ENCODE results near the gene EIF3K.
A peak's percentile ranks its signal among the peaks of the same experiment; 100 is the strongest.
"Not testable (repeated sequence)": the region's sequence is repeated elsewhere in the genome, so short reads cannot be mapped to it uniquely, and the experiment has no call there.

EIF3K gene, protein sequence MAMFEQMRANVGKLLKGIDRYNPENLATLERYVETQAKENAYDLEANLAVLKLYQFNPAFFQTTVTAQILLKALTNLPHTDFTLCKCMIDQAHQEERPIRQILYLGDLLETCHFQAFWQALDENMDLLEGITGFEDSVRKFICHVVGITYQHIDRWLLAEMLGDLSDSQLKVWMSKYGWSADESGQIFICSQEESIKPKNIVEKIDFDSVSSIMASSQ

DNA sequence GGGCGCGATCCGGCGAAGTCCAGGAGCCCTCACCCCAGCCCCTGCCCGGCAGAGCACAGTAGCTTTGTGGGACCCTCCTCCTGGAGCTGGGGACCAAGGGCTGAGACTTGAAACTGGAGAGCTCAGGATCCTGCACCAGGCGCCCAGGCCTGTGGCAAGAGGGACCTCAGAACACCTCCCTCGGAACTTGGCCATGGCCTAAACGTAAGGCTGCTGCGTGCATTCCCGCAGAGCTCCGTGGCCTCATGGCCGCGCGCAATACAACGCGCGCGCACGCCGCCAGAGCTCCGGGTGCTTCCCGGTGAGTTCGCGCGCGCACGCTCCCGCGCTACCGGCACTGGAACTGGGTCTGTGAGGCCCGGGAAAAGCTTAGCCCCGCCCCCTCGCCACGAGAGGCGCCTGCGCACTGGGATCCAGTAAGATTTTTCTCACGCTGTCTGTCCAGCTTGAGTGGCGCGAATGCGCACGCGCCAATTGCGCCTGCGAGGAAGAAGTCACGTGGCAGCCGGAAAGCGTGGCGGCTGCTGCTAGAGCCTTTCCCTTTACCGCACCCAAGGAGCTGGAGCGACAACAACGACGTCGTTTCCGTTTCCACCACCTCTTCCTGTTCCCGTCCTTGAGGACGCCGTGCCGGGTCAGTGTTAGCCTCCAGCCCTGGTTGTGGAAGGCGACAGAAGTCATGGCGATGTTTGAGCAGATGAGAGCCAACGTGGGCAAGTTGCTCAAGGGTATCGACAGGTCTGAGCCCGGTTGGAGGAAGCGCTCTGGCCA is at the start of gene EIF3K:
Gene EIF3K, plus strand, starts transcription at position 599 of the 771 bp plus-strand sequence. Its CDS starts 81 bp downstream, at position 680.
- H3K4me3 ChIP-seq (ENCODE audit: low read length) = peak within 1 kb of the TSS; percentile 93
- no peak for TF ChIP-seq ZNF274 (IDR thresholded peaks at IDR 0.05; ENCODE audit: low read depth, low read length)

DNA sequence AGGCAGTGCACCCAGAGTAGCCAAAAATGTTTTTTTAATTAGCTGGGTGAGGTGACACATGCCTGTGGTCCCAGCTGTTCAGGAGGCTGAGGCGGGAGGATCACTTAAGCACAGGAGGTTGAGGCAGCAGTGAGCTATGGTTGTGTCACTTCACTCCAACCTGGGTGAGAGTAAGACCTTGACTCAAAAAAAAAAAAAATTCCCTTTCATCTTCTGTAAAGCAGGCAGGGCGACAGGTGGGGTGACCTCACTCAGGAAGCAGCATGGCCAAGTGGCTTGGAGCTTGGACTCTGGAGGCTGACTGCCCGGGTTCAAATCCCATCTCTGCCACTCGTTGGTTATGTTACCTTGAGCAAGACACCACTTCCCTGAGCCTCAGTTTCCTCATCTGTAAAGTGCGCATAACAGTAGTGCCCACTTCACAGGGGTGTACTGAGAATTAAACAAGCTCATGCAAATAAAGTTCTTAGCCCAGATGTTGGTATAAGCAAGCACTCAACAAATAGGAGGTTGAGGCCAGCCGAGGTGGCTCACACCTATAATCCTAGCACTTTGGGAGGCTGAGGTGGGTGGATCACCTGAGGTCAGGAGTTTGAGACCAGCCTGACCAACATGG is 49.5 kb upstream of the EIF3K start:
- no peak overlapping the region for H3K4me3 ChIP-seq (ENCODE audit: low read length)
- TF ChIP-seq ZNF274 (IDR thresholded peaks at IDR 0.05; ENCODE audit: low read depth, low read length) = no peak

DNA sequence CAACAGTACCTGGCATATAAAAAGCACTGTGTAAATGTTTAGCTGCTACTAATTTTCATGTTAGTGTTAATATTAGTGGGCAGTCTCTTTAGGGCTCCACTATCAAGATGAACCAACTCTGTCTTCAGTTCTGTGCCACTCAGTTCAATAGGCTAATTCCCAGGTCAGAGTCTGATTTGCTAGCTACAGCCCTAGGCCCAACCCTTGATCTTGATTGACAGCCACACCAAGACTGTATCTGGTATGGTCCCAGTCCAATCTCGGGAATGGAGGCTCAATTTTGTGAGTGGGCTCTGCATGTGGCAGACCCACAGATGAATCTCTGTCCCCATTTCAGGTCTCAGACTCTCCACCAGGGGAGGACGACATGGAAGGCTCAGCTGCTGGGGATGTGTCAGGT is 47.3 kb upstream of the EIF3K start:
- no peak for TF ChIP-seq ZNF274 (IDR thresholded peaks at IDR 0.05; ENCODE audit: low read depth, low read length)
- no peak overlapping the region for H3K4me3 ChIP-seq (ENCODE audit: low read length)

DNA sequence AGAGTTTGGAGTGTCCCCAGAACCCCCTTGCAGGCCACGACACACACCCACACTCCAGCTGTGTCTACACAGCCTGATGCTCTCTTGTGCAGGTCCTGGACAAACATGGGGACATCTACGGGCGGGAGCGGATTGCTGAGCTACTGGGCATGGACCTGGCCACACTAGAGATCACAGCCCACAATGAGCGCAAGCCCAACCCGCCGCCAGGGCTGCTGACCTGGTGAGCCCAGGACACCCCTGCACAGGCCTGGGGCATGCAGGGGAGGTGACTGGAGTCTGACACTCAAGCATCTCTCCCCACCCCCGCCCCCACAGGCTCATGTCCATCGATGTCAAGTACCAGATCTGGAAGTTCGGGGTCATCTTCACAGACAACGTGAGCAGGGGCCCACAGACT is 41.2 kb upstream of the EIF3K start:
- TF ChIP-seq ZNF274 (IDR thresholded peaks at IDR 0.05; ENCODE audit: low read depth, low read length) = no peak
- H3K4me3 ChIP-seq (ENCODE audit: low read length) = no peak overlapping the region

DNA sequence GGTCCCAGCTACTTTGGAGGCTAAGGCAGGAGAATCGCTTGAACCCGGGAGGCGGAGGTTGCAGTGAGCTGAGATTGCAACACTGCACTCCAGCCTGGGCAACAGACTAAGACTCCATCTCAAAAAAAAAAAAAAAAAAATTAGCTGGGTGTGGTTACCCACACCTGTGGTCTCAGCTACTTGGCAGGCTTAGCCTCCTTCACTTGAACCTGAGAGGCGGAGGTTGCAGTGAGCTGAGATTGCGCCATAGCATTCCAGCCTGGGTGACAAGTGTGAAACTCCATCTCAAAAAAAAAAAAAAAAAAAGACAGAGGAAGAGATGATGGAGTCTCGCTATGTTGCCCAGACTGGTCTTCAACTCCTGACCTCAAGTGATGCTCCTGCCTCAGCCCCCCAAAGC is 39.7 kb upstream of the EIF3K start:
- H3K4me3 ChIP-seq (ENCODE audit: low read length) = not testable (repeated sequence)

DNA sequence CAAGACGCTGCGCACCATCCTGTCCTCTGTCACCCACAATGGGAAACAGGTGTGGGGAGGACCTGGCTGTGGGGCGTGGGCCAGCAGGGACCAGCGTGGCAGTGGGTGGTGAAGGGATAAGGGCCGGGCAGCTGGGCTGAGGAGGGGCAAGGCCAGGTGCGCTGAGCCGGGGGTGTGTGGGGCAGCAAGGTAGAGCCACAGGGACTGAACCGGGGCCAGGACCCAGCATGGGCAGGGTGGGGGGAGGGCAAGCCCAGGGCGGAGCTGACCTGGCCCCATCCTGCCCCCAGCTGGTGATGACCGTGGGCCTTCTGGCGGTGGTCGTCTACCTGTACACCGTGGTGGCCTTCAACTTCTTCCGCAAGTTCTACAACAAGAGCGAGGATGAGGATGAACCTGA is 38.9 kb upstream of the EIF3K start:
- TF ChIP-seq ZNF274 (IDR thresholded peaks at IDR 0.05; ENCODE audit: low read depth, low read length) = no peak
- H3K4me3 ChIP-seq (ENCODE audit: low read length) = no peak overlapping the region

DNA sequence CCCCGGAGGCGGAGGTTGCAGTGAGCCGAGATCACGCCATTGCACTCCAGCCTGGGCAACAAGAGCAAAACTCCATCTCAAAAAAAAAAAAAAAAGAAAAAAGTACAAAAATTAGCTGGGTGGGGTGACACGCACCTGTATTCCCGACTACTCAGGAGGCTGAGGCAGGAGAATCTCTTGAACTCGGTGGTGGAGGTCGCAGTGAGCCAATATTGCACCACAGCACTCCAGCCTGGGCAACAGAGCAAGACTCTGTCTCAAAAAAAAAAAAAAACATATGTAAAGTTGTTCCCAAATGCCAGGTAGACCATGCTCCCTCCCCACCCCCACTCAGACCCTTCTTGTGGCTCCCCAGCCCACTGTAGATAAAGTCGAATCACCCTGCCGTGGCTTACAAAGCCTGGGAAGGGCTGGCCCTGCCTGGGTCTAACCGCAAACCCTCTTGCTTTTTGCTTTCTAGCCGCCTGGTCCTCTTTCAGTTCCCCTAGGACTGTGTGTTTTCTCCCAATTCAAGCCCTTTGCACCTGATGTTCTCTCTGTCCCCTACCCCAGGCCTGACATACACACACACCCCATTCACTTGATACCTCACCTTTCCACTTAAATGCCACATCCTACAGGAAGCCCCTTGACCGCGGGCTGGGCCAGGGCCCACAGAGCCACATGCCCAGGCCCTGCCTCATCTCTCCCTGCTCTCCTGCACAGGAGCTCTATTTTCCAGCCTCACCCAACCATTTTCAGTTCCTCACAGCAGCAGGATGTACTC is 35.6 kb upstream of the EIF3K start:
- no peak overlapping the region for H3K4me3 ChIP-seq (ENCODE audit: low read length)
- no peak for TF ChIP-seq ZNF274 (IDR thresholded peaks at IDR 0.05; ENCODE audit: low read depth, low read length)

DNA sequence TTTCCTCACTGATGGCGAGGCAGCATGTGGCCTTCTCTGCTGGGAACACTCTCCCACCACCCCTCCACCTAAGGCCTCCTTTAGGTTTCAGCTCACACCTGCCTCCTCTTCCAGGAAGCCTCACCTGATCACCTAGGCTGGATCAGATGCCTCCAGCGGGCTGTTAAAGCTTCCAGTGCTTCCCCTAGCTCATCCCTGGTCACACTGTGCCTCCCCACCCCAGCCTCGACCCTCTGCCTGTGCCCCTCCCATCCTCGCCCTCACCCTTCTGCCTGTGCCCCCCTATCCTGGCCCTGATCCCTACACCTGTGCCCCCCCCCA is 35.0 kb upstream of the EIF3K start:
- H3K4me3 ChIP-seq (ENCODE audit: low read length) = no peak overlapping the region
- TF ChIP-seq ZNF274 (IDR thresholded peaks at IDR 0.05; ENCODE audit: low read depth, low read length) = no peak

DNA sequence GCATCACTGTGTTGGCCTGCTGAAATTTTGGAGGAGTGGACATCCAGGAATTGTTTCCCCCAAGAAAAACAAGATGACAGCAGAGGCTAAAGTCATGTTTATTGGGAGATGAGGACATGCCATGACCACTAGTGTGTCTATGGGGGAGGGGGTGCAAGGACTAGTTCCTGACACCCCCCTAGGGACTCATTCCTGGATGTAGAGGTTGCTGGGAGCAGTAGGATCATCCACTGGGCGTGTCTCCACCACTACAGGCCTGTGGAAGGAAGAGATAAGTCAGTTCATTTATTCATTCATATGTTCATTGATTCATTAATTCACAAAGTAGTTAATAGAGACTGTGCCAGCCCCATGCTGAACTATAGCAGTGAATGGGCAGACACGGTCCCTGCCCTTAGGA is 31.4 kb upstream of the EIF3K start:
- H3K4me3 ChIP-seq (ENCODE audit: low read length) = no peak overlapping the region
- no peak for TF ChIP-seq ZNF274 (IDR thresholded peaks at IDR 0.05; ENCODE audit: low read depth, low read length)

DNA sequence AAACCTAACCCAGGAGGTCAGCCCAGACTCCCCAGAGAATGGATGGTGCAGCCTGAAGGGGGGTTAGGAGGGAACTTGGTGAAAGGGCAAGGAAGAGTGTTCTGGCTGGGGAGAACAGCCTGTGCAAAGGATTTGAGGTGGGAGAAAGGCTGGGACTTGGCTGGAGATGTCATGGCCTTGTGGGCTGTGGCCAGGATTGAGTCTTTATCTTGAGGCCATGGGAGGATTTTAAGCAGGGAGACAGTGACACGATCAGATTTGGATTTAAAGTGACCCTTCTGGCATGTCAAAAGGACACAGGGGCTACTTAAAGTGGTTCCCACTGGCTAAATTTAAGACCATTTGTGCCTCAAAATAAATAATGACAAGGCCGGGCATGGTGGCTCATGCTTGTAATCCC is 30.9 kb upstream of the EIF3K start:
- TF ChIP-seq ZNF274 (IDR thresholded peaks at IDR 0.05; ENCODE audit: low read depth, low read length) = no peak
- no peak overlapping the region for H3K4me3 ChIP-seq (ENCODE audit: low read length)

DNA sequence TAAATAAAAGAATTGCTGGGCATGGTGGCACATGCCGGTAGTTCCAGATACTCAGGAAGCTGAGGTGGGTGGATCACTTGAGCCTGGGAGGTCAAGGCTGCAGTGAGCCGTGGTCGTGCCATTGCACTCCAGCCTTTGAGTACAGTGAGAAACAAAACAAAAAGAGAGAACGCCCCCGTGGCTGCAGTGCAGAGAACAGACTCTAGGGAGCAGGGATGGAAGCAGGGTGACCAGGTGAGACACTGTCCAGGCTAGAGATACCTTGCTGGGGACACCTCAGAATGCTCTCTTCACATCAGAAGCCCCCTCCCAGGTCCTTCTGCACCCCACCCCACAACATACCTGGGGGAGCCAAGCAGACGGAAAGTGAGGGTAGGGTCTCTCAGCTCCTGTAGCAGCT is 26.0 kb upstream of the EIF3K start:
- TF ChIP-seq ZNF274 (IDR thresholded peaks at IDR 0.05; ENCODE audit: low read depth, low read length) = no peak
- no peak overlapping the region for H3K4me3 ChIP-seq (ENCODE audit: low read length)

DNA sequence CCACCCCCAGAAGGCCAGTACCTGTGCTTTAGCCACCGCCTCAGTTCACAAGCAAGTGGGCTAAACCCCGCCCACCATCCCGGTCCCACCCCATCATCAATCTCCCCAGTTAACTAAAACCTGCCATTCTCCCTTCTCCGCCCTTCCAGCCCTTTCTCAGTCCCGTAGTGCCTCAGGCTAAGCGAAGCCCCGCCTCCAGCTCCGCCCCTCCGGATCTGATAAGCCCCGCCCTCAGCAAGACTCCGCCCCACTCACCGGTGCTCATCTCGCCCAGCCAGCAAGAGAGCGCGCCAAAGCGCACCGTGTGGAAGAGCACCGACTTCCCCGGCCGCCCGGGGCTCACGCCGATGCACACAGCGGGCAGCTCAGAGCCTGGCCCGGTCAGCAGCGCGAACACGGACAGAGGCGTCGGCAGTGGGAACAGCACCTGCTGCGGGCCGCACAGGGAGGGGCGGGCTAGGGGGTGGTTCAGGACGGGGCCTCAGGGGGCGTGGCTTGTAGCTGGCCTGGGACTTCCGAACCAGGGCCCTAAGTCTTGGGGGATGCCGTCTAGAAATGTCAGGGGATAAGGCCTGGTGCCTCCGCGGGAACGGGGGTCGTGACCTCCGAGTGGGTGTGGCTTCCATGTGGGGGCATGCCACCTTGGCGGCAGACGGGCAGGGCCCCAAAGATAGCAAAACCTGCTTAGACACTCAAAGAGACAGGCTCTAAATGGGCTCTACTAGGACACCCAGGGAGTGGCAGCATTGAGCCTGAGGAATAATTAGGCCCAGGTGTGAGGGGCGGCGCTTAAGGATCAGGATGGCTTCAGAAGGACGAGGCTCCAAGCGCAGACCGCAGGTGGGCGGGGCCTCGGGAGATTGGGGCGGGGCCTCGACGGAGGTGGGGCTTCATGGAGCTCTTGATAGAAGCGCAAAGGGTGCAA is 22.7 kb upstream of the EIF3K start:
- H3K4me3 ChIP-seq (ENCODE audit: low read length) = no peak overlapping the region
- TF ChIP-seq ZNF274 (IDR thresholded peaks at IDR 0.05; ENCODE audit: low read depth, low read length) = no peak

DNA sequence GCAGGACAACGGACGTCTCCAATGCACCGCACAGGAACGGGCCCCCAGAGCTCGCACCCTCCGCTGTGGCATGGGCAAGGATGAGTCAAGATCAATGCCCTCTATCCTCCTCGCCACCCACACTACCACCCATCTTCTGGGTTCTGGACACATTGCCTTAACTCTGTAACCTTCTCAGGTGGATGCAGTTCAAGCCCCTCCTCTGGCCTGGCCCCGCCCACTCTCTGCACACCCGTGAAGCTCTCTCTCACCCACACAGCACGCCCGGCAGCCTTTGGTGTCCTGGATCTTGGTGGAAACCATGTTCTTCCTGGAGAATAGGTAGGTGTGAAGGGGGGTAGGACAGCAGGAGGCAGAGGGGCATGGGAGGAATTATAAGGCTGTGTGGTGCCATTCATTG is 21.9 kb upstream of the EIF3K start:
- no peak for TF ChIP-seq ZNF274 (IDR thresholded peaks at IDR 0.05; ENCODE audit: low read depth, low read length)
- no peak overlapping the region for H3K4me3 ChIP-seq (ENCODE audit: low read length)

DNA sequence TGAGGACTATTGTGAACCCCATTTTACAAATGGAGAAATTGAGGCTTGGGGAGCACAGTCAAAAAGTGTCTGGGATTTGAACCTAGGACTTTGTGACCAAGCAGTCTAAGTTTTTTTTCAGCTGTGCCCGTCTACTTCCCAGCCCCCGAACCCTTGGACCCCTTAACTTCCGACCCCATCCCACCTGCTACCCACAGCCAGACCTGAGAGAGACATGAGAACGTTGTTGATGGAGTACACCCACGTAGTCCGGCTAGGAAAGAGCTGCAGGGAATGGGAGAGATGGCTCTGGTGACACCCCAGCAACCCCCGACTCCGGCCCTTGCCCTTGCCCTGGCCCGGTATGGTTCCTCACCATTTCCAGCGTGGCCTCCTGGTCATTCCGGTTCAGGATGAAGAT is 19.3 kb upstream of the EIF3K start:
- no peak for TF ChIP-seq ZNF274 (IDR thresholded peaks at IDR 0.05; ENCODE audit: low read depth, low read length)
- H3K4me3 ChIP-seq (ENCODE audit: low read length) = no peak overlapping the region

DNA sequence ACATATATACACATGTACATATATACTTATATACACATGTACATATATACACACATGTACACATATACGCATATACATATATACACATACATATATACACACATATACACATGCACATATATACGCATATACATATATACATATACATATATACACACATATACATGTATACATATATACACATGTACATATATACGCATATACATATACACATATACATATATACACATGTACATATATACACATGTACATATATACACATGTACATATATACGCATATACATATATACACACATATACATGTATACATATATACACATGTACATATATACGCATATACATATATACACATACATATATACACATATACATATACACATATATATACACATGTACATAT is 16.1 kb upstream of the EIF3K start:
- not testable (repeated sequence) for H3K4me3 ChIP-seq (ENCODE audit: low read length)

Data from GM08714 (cell line).